Measurements from ENCODE around the gene FLRT3.

GRCh38 chr20:14333721-14334120, 3.7 kb downstream of the FLRT3 start:
- no peak for TF ChIP-seq POLR2A (IDR thresholded peaks at IDR 0.05; ENCODE audit: low read depth, low read length)
- no peak for TF ChIP-seq TAF1 (IDR thresholded peaks at IDR 0.05; ENCODE audit: borderline replicate concordance, low read depth, low read length)
